GM12878 (cell line): ENCODE data around the gene AQP11. TPM values are rescaled to one million over a fixed set of nuclear protein-coding genes. Genes with fewer than 3 reads are reported as not detected.

Experiments
- ATAC-seq: fragments of 200-7000 bp; cut with Tn5 transposase; 3 replicates; pipeline ENCODE4 v1.9.1; 2020; ENCODE audit warnings: mild to moderate bottlenecking, moderate library complexity
- BruUV-seq: library from RNA; stranded (reverse); fragments of 400-500 nt; replicated peaks from 2 replicates; lab custom pipeline; 2021; lab: Mats Ljungman, UMichigan
- CTCF ChIA-PET: fragments of 300-600 bp; sonication (Branson Sonifier 250); formaldehyde crosslinking; extraction: SDS; loops from one replicate; lab custom pipeline; 2021; ENCODE audit warnings: inconsistent platforms; lab: Yijun Ruan, JAX
- POLR2A ChIA-PET: fragments of 350-600 bp; formaldehyde crosslinking; extraction: SDS; loops from one replicate; lab custom pipeline; 2021; ENCODE audit warnings: inconsistent platforms; lab: Charles Lee
- RAD21 ChIA-PET: fragments of 300-600 bp; sonication (Branson Sonifier 250); formaldehyde crosslinking; loops from one replicate; lab custom pipeline; 2023; ENCODE audit warnings: antibody characterized with exemption; ENCODE audit not compliant: unreplicated experiment; lab: Charles Lee
- SMC1A ChIA-PET: fragments of 300-600 bp; sonication (Branson Sonifier 250); formaldehyde crosslinking; loops from one replicate; lab custom pipeline; 2023; ENCODE audit not compliant: unreplicated experiment, uncharacterized antibody; lab: Charles Lee
- DNase-seq: peaks from one replicate; pipeline ENCODE4 v3.0.0-alpha.2; 2011; ENCODE audit warnings: low read depth, low spot score
- FAIRE-seq: peaks from 3 replicates; lab custom pipeline; 2011; peaks lifted over from hg19 to GRCh38; lab: Jason Lieb, UNC
- H2AFZ ChIP-seq: 2 replicates; pipeline ENCODE4 v1.6.0; 2011; ENCODE audit warnings: low read depth, low read length, control low read depth; ENCODE audit not compliant: control insufficient read depth
- H3K27ac ChIP-seq: 2 replicates; pipeline ENCODE4 v1.5.1; 2011; ENCODE audit warnings: control low read depth; ENCODE audit not compliant: control insufficient read depth, insufficient read depth
- H3K27me3 ChIP-seq, 2 experiments: replicated peaks in 1 of 2; 2 replicates each; pipeline versions ENCODE4 v1.6.0 to v1.6.1; 2011; ENCODE audit warnings: low read length in 1 of 2; ENCODE audit not compliant: control insufficient read depth in 2 of 2, insufficient read depth in 2 of 2
- H3K36me3 ChIP-seq, 2 experiments: 2 replicates each; pipeline ENCODE4 v1.5.1; 2011; ENCODE audit warnings: low read length in 1 of 2; ENCODE audit not compliant: control insufficient read depth in 2 of 2, insufficient read depth in 2 of 2
- H3K4me1 ChIP-seq: 2 replicates; pipeline ENCODE4 v1.6.1; 2011; ENCODE audit warnings: mild to moderate bottlenecking, low read length, moderate library complexity, mixed read lengths; ENCODE audit not compliant: control insufficient read depth, insufficient read depth
- H3K4me2 ChIP-seq: 2 replicates; pipeline ENCODE4 v1.6.0; 2011; ENCODE audit warnings: control low read depth; ENCODE audit not compliant: control insufficient read depth, insufficient read depth
- H3K4me3 ChIP-seq: fragments of 200-600 bp; sonication (generic); 2 replicates; pipeline ENCODE4 v1.5.1; 2016
- H3K79me2 ChIP-seq: 2 replicates; pipeline ENCODE4 v1.6.0; 2011; ENCODE audit warnings: low read length; ENCODE audit not compliant: control insufficient read depth, insufficient read depth
- H3K9ac ChIP-seq: 2 replicates; pipeline ENCODE4 v1.8.0; 2011; ENCODE audit warnings: low read length, control low read depth, mixed read lengths; ENCODE audit not compliant: control insufficient read depth, insufficient read depth
- H3K9me3 ChIP-seq: replicated peaks from 3 replicates; pipeline ENCODE4 v1.5.1; 2011; ENCODE audit warnings: mild to moderate bottlenecking, low read length; ENCODE audit not compliant: control insufficient read depth, insufficient read depth
- H4K20me1 ChIP-seq: 2 replicates; pipeline ENCODE4 v1.6.0; 2011; ENCODE audit not compliant: control insufficient read depth, insufficient read depth
- ATF7 ChIP-seq: fragments of 450-650 bp; IDR thresholded peaks from 2 replicates; pipeline ENCODE4 v1.6.1; 2016; ENCODE audit warnings: low read depth, mild to moderate bottlenecking
- EP300 ChIP-seq, 2 experiments: fragments of 150-350 bp in 1 of 2; IDR thresholded peaks; 2 replicates each; pipeline ENCODE4 v1.6.1; 2011 to 2012; ENCODE audit warnings: low read depth in 2 of 2, low read length in 2 of 2, borderline replicate concordance in 1 of 2, improper control_type of control experiment in 1 of 2, inconsistent platforms in 1 of 2; ENCODE audit not compliant: control insufficient read depth in 1 of 2
- FOXM1 ChIP-seq: IDR thresholded peaks from 2 replicates; pipeline ENCODE4 v1.6.1; 2012; ENCODE audit warnings: low read depth, mild to moderate bottlenecking, inconsistent platforms, low read length, moderate library complexity
- MEF2B ChIP-seq: fragments of 450-650 bp; IDR thresholded peaks from 2 replicates; pipeline ENCODE4 v1.6.1; 2018; ENCODE audit warnings: mild to moderate bottlenecking, moderate library complexity; ENCODE audit not compliant: partially characterized antibody, poor library complexity, severe bottlenecking
- MTA3 ChIP-seq: IDR thresholded peaks from 2 replicates; pipeline ENCODE4 v1.6.1; 2012; ENCODE audit warnings: low read length, inconsistent platforms, borderline replicate concordance
- NFYB ChIP-seq: IDR thresholded peaks from 2 replicates; pipeline ENCODE4 v1.6.1; 2011; ENCODE audit warnings: low read depth, mild to moderate bottlenecking, low read length, improper control_type of control experiment, moderate library complexity; ENCODE audit not compliant: insufficient read depth
- NR2F1 ChIP-seq: fragments of 450-650 bp; conservative IDR thresholded peaks from 2 replicates; pipeline ENCODE4 v1.6.1; 2017; ENCODE audit warnings: mild to moderate bottlenecking
- SPI1 ChIP-seq: IDR thresholded peaks from 2 replicates; pipeline ENCODE4 v1.6.1; 2011; ENCODE audit warnings: low read depth, mild to moderate bottlenecking, low read length, moderate library complexity, borderline replicate concordance; ENCODE audit not compliant: insufficient read depth
- YY1 ChIP-seq: IDR thresholded peaks from 2 replicates; pipeline ENCODE4 v1.6.1; 2011; ENCODE audit warnings: low read depth, mild to moderate bottlenecking, low read length
- ZBED1 ChIP-seq: IDR thresholded peaks from 2 replicates; pipeline ENCODE4 v1.6.1; 2016; ENCODE audit warnings: borderline replicate concordance
- WGBS: methylation state at CpG from one replicate; pipeline ENCODE4 v1.1.6; 2016; ENCODE audit warnings: low lambda C conversion rate; ENCODE audit not compliant: insufficient replicate concordance, insufficient coverage; ENCODE audit errors: missing lambda C conversion rate; 5-methylcytosine and 5-hydroxymethylcytosine counted together
- in situ Hi-C: fragments of 300-500 bp; cut with MboI; formaldehyde crosslinking; loops from 9 replicates; pipeline ENCODE4 v1.14.3; 2018; ENCODE audit warnings: mixed read lengths
- intact Hi-C: fragments of 100-400 bp; cut with micrococcal nuclease; formaldehyde crosslinking; loops from one replicate; pipeline ENCODE4 v1.14.2; 2022; ENCODE audit not compliant: unreplicated experiment
- polyA plus RNA-seq, 11 experiments: library from polyadenylated mRNA; depleted of rRNA in 4 of 11; unstranded in 6 of 11; stranded (reverse) in 5 of 11; fragments of >200 nt; fragmentation: Nextera tagmentation in 4 of 11; fragmentation: Illumina TruSeq in 1 of 11; extraction: Ambion mirVana in 4 of 11; extraction: Trizol in 1 of 11; gene quantifications; 1 replicate in 1 of 11; 2 replicates in 10 of 11; pipeline versions ENCODE4 v1.2.1 to v1.2.3, GENCODE V29; 2011 to 2016; ENCODE audit warnings: inconsistent platforms in 2 of 11, missing spikeins in 2 of 11, low read depth in 1 of 11
- total RNA-seq, 4 experiments: library from RNA; depleted of rRNA in 3 of 4; stranded (reverse); fragments of >200 nt in 3 of 4; fragmentation: Illumina TruSeq in 1 of 4; extraction: Trizol in 1 of 4; gene quantifications; 2 replicates each; pipeline versions ENCODE4 v1.2.1 to v1.2.3, GENCODE V29; 2013 to 2021
- TF ChIP-seq, protein P1 (sequence below): fragments of 450-650 bp; formaldehyde crosslinking; IDR thresholded peaks from 2 replicates; pipeline ENCODE4 v1.5.0; 2022; ENCODE audit warnings: mild to moderate bottlenecking, missing genetic modification characterization
- TF ChIP-seq, protein P2 (sequence below): fragments of 150-350 bp; IDR thresholded peaks from 2 replicates; pipeline ENCODE4 v1.6.1; 2016; ENCODE audit warnings: low read depth, low read length

AQP11 gene
- total and polyA plus RNA-seq, 10 of the 15 experiments (the other 5 are each of a cell fraction or from before 2014, with no cell fraction given): 0.14 to 2.1 (median 0.54) TPM

DNA sequence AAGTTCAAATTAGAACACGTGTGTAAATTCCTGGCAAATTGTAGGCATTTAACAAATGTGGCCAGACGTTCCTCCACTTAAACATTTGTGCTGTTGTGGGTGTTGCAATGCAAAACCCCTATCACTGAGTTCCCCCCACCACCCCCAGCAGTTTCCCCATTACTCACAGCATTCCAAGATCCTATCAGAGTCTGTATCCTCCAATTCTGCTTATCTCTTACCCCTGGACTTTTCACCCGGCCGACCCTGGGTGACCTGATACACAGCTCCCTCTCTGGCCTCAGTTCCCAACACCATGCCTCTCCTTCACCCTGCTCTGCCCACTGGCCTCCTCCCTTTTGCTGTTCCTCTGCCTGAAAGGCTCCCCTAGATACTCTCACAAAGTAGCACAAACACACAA, 31.4 kb upstream of the AQP11 start:
- no peaks in the 10 kb centered on the region for H3K27me3 ChIP-seq
- SMC1A ChIA-PET: no interaction called here
- peaks cover 2% of the 10 kb centered on the region; the same call in 2 of the 3 replicates for H3K9me3 ChIP-seq
- in situ Hi-C loops: no loop called here
- FAIRE-seq: no peak
- no peak overlapping the region for H3K27ac ChIP-seq
- H3K9ac ChIP-seq: no peak overlapping the region
- no TSS peak for BruUV-seq
- TF ChIP-seq NR2F1 (no peak), NFYB (no peak), SPI1 (no peak), ZBED1 (no peak), ATF7 (no peak), MEF2B (no peak), YY1 (no peak), EP300 (IDR thresholded peaks at IDR 0.05; ENCODE audit: borderline replicate concordance in 1 of 2, control insufficient read depth in 1 of 2, low read depth in 2 of 2, low read length in 2 of 2) (no peak), FOXM1 (no peak), MTA3 (no peak)
- TF ChIP-seq, protein P1, sequence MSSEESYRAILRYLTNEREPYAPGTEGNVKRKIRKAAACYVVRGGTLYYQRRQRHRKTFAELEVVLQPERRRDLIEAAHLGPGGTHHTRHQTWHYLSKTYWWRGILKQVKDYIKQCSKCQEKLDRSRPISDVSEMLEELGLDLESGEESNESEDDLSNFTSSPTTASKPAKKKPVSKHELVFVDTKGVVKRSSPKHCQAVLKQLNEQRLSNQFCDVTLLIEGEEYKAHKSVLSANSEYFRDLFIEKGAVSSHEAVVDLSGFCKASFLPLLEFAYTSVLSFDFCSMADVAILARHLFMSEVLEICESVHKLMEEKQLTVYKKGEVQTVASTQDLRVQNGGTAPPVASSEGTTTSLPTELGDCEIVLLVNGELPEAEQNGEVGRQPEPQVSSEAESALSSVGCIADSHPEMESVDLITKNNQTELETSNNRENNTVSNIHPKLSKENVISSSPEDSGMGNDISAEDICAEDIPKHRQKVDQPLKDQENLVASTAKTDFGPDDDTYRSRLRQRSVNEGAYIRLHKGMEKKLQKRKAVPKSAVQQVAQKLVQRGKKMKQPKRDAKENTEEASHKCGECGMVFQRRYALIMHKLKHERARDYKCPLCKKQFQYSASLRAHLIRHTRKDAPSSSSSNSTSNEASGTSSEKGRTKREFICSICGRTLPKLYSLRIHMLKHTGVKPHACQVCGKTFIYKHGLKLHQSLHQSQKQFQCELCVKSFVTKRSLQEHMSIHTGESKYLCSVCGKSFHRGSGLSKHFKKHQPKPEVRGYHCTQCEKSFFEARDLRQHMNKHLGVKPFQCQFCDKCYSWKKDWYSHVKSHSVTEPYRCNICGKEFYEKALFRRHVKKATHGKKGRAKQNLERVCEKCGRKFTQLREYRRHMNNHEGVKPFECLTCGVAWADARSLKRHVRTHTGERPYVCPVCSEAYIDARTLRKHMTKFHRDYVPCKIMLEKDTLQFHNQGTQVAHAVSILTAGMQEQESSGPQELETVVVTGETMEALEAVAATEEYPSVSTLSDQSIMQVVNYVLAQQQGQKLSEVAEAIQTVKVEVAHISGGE (CRISPR knock-in tag): no peak
- TF ChIP-seq, protein P2, sequence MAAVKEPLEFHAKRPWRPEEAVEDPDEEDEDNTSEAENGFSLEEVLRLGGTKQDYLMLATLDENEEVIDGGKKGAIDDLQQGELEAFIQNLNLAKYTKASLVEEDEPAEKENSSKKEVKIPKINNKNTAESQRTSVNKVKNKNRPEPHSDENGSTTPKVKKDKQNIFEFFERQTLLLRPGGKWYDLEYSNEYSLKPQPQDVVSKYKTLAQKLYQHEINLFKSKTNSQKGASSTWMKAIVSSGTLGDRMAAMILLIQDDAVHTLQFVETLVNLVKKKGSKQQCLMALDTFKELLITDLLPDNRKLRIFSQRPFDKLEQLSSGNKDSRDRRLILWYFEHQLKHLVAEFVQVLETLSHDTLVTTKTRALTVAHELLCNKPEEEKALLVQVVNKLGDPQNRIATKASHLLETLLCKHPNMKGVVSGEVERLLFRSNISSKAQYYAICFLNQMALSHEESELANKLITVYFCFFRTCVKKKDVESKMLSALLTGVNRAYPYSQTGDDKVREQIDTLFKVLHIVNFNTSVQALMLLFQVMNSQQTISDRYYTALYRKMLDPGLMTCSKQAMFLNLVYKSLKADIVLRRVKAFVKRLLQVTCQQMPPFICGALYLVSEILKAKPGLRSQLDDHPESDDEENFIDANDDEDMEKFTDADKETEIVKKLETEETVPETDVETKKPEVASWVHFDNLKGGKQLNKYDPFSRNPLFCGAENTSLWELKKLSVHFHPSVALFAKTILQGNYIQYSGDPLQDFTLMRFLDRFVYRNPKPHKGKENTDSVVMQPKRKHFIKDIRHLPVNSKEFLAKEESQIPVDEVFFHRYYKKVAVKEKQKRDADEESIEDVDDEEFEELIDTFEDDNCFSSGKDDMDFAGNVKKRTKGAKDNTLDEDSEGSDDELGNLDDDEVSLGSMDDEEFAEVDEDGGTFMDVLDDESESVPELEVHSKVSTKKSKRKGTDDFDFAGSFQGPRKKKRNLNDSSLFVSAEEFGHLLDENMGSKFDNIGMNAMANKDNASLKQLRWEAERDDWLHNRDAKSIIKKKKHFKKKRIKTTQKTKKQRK: no peak
- TF ChIP-seq, all 136 proteins: peak for 0
- Histone ChIP-seq H3K36me3 (no peaks in the 10 kb centered on the region), H3K79me2 (no peaks in the 10 kb centered on the region), H3K4me2 (no peak overlapping the region), H2AFZ (no peak overlapping the region), H3K4me3 (no peak overlapping the region), H3K4me1 (no peaks in the 10 kb centered on the region), H4K20me1 (no peaks in the 10 kb centered on the region)
- no peak for ATAC-seq
- intact Hi-C loops: no loop called here
- POLR2A ChIA-PET: no interaction called here
- DNase-seq: no peak
- RAD21 ChIA-PET: no interaction called here
- CTCF ChIA-PET: interaction anchor here (0.8 to 2.7 kb wide), 4 partner anchors 10 to 431 kb away, joined by 3 to 9 read pairs (median 5); no protein-coding TSS in a partner anchor
- 2% methylated on average over 4 of the region's 4 CpGs for WGBS
